GM12873 (cell line): ENCODE data around the gene HTR6.

Experiments
- TF ChIP-seq, protein P1 (sequence below): IDR thresholded peaks from 2 replicates; pipeline ENCODE4 v1.5.1; 2012; ENCODE audit warnings: low read depth, mild to moderate bottlenecking, moderate library complexity, low read length, control low read depth; ENCODE audit not compliant: insufficient read depth; ENCODE audit errors: missing control alignments

HTR6 gene

DNA sequence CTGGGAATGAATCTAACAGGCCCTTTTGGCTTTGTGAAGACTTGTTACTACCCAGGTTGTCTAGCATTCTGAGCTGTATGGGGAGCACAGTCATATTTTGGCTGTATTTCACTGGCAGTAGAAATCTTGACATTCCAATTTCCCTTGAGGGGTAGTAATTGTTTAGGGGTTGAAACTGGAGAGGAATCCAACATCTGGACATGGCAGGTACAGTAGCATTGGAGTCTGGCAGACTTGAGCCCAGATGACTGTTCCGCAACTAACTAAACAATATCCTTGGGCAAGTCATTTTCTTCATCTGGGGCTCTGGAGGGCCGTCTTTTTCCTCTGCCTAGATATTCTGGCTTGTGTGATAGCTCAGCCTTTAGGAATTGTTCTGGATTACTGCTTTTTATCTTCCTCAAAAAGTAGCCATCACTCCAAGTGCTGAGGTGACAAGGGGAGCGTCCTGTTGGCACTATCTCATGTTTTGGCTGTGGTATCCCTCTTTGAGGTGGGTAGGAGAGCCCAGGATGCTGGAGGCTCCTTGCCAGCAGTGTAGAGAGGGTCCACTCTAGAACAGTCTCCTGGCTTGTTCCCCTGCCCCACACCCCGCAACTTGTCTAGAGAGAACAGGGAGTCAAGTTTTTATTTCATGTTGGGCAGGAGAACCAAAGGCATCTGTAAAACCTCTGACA, 43.3 kb upstream of the HTR6 start:
- TF ChIP-seq, protein P1, sequence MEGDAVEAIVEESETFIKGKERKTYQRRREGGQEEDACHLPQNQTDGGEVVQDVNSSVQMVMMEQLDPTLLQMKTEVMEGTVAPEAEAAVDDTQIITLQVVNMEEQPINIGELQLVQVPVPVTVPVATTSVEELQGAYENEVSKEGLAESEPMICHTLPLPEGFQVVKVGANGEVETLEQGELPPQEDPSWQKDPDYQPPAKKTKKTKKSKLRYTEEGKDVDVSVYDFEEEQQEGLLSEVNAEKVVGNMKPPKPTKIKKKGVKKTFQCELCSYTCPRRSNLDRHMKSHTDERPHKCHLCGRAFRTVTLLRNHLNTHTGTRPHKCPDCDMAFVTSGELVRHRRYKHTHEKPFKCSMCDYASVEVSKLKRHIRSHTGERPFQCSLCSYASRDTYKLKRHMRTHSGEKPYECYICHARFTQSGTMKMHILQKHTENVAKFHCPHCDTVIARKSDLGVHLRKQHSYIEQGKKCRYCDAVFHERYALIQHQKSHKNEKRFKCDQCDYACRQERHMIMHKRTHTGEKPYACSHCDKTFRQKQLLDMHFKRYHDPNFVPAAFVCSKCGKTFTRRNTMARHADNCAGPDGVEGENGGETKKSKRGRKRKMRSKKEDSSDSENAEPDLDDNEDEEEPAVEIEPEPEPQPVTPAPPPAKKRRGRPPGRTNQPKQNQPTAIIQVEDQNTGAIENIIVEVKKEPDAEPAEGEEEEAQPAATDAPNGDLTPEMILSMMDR: no peak

DNA sequence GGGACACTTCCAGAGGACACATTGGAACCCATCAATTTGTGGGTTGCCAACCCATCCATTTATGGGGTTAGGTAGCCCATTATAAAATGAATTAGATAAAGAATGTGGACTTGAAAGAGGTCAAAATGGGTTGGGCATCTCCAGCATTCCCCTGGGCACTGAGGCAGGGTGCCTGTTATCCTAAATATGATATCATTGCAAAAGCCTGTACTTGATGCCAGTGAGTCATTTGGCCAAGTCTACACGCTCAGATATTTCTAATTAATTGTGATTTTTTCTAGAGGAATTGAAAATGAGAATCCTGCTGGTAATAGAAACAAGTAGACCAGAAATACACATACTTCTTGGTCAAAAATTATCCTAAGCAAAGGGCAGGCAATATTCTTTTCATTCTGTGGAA, 42.5 kb upstream of the HTR6 start:
- TF ChIP-seq, protein P1: no peak

DNA sequence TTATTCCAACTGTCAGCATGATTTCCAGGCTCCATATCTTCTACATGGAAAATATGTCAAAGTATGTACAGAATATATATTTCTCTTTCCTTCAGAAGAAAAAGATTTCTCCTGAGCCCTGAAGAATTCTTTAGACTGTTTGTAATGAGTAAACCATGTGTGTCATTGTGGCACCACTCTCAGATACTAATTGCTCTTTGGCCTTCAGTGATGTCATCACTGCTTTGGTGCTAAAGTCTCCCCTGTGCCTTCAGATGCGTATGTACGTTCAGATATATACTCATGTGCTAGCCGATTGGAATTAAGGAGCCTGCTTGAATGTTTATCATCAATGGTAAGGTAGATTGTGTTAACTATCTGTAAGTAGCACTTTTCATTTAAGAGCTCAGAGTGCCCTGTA, 41.2 kb upstream of the HTR6 start:
- TF ChIP-seq, protein P1: no peak

DNA sequence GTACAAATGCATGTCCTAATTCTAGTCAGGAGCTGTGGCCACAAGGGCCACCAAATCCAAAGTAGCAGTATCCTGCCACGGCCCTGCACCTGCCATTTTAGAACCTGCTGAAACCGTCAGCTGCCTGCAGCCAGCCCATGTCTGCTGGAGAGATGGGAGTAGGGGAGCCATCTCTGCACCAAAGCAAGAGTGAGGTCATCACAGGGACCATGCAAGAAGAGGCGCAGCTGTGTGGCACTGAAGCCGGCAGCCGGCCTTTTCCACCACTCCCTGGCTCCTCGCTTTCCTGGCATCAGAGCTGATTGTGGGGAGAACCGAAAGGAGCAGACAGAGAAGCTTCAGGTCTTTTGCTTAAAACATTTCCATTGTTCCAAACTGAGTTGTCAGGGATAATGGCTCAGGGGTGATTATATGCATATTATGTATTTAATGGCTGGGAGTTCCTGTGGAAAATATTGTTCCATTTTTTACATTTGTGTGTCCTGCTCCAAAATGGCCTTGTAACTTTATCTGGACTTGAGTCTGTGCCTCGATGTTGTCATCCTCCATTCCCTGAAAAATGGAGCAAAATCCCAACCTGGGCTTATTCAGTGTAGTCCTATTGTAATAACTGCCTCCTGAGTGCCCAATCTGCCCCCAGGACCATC, 39.3 kb upstream of the HTR6 start:
- TF ChIP-seq, protein P1: no peak

DNA sequence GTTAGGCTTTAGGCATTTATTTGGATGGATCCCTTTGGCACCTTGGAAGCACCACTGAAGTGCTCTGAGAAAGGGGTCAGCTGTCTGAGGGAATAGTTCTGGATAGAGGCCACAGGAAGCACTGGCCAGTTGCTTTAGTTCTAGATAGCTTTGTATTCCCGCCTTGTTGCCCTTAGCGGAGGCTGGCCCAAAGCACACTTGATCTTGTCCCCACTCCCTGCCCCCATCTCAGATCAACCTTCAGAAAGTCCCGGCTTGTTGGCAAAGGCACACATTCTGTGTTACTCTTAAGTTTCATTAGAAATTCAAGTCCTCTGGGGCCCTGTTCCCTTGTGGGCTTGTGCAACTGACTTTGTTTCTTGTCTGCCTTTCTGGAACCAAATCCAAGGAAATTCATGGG, 35.8 kb upstream of the HTR6 start:
- TF ChIP-seq, protein P1: no peak

DNA sequence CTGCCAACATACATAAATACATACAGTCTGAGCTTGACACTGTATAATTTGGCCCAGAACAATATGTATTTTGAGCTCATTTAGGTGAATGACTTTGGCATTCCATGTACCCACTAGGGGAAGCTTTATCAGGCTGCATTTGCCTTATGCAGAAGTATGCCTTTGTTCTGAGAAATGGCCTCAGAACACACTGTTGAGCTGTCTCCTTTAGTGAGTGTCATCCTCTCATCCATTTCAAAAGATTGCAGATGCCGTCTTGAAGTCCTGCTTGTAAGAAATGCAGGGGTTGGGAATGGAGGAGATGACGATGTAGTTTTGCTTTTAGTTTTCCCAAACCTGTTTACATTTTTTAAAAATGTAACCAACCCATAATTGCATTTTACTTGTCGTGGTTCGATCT, 35.3 kb upstream of the HTR6 start:
- TF ChIP-seq, protein P1: no peak

DNA sequence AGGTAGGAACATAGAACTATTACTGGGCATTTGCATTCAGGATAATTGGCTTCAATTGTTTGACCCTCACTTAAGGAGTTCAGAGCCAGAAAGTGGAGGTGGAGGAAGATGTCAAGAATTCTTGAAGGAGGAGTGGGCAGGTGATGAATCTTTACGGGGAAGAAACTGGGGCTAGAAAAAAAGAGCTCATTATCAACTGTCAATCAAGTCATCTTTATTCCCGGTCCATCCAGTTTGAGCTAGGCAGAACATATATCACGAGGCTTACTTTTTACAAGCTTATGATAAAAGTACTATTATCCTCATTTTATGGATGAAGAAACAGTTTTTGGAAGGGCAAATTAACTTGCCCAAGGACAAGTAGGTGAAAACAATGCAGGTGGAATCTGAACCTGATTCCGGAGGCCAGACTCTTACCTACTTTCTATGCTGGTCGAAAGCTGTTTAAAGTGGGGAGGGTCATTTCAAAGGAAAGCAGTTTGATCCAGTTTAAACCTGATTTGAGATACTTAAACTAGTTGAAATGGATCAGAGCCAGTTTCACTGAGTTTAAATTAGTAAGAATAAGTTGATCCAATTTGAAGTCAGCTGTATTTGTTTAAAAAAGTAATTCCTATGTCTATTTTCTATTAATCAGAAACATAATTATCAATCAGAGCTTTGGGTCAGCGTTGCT, 33.8 kb upstream of the HTR6 start:
- TF ChIP-seq, protein P1: no peak
